HG03571 (cell line): ENCODE measurements around the gene CFAP54.
"Not testable (repeated sequence)": the region's sequence is repeated elsewhere in the genome, so short reads cannot be mapped to it uniquely, and the experiment has no call there.

Experiments
- ATAC-seq: cut with Tn5 transposase; IDR thresholded peaks from one replicate; pipeline ENCODE4 v1.9.1; 2021; ENCODE audit not compliant: unreplicated experiment

Gene CFAP54

GRCh38 chr12:96514328-96514727, 25.0 kb downstream of the CFAP54 start:
- peak; percentile 84 for ATAC-seq

DNA sequence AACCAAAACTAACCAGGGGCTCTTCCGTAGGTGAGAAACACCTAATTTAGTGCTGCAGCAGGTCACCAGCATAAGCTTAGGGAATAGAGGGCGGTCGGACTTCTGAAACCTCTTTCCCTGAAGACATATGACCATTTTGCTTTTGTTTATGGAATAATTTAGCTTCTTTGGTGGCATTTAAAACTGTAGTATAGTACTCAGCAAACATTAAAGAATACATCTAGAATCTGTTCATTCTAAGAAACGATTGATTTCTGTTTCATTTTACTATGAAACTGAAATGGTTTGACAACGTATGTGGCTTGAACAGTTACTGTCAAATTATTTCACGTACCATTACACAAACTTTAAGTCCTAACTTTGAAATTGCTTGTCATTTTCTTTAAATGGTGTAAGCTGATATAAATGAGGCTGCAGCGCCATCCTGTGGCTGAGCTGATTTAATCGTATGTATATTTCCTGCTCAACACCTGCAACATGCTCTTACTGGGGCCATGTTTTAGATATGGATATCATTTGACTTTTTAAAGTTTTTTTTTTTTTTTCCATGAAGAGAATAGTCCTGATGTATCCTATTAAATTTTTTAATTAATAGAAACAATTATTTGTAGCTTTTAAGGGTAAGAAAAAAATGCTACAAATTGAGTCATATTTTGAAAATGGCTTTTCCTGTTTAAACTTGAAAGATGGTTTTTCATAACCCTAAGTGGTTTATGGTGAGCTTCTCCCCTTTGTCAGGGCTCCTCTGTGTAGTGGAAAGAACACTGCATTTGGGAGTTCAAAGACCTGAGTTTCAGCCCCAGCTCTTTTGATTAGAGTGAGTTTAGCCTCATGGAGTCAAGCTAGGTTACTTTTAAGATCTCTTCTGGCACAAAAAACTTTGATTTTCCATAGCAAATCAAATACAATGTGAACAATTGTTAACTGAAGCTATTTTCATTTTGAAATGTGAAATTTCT, 27.4 kb downstream of the CFAP54 start:
- ATAC-seq: peak; percentile 57

GRCh38 chr12:96520767-96521166, 31.4 kb downstream of the CFAP54 start:
- ATAC-seq: no peak

GRCh38 chr12:96521895-96522682, 32.7 kb downstream of the CFAP54 start:
- ATAC-seq: no peak

DNA sequence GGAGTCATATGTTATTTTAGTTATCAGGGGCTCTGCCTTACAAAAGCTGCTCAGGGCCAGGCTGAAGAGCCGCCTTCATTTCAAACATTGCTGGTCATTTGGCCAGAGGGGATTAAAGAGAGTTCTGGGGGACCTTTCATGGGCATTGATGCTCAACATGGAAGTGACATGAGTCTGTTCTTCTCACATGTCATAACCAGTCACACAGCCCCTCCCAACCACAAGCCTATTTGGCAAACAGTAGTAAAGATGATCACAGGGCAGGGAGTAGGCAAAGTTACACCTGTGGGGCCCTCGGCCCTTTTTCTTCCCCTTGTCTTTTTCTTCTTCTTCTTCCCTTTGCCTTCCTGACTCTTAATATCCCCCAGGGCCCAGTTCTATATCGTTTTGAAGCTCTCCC, 33.3 kb downstream of the CFAP54 start:
- no peak for ATAC-seq

DNA sequence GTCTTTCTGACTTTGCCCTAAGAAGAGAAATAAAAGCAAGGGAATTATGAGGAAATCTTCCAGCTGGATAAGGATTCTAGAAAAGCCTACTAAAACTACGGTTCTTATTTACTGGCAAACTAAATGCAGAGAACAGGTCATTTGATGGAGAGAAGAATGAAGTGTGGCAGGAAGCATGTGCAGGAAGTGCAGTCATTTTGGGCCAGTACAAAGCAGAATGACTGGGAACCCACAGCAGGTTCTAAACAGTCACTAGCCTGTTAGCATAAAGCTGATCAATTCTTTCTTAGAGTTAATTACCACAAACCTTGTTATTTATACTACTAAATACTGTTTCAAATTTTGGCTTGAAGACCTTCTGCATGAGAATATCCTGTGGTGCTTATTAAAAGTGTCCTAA, 36.7 kb downstream of the CFAP54 start:
- ATAC-seq: no peak

- ATAC-seq: no peak
These were observed 40.5 kb downstream of the CFAP54 start for GRCh38 chr12:96529912-96530311.

GRCh38 chr12:96534339-96534738, 45.0 kb downstream of the CFAP54 start:
- no peak for ATAC-seq

- no peak for ATAC-seq
These were observed 59.0 kb downstream of the CFAP54 start for GRCh38 chr12:96548384-96548783.

GRCh38 chr12:96549341-96549740, 60.0 kb downstream of the CFAP54 start:
- no peak for ATAC-seq

GRCh38 chr12:96570579-96570978, 81.2 kb downstream of the CFAP54 start:
- ATAC-seq: peak; percentile 23

DNA sequence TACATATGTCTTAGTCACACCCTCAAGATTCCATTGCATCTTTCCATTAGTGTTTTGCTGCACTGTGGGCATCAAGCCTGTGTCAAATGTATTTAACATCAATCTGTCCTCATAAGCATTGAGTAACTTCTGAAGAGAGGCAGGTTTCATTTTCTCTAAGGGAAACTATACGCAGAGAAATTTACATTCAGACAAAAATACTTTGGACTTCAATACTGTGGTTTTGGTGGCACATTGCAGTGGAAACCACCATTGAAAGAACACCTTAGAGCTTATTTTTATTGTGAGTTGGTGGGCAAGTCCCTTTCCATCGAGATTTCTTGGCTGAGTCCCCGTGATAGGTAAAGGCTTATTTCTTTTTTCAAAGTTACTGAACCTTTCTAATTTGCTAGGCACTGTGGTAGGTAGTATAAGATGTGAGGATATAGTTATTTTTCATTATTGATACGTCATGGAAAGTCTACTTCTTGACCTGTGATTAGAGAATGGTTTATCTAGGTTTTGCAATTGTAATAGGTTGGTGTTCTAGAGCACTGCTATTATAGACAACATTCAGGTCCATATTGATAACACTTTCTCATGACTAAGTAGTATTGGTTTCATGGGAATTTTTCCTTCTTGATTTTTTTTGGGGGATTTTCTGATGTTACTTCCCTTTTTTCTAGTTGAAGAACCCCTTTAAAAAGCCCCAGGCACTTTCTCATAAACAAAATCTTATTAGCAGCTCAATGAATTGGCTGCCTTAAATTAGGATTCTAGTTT, 81.9 kb downstream of the CFAP54 start:
- peak; percentile 85 for ATAC-seq

DNA sequence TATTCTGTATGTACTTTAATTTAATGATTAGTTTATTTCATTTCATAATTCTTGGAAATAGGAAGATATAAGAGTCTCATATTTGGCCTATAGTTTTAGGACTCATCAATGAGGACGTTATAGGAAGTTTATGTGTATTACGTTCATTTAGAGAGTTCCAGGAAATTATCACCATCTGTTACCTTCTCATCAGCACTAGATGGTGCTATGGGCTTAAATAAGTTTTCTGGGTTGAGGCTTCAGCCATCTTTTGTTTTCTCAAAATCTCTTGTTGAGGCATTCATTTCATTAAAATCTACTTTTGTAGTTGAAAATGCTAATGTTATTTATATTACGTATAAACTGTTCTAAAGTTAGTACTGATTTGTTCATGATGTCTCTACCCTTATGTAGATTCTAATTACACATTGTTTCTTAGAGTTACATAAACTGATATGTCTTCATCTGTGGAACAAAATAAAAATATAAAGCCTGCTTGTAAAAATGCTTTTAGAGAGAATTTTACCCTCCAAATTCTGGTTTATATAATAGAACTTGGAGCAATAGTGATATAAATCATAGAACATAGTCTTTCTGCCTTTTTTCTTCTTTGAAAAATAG, 89.2 kb downstream of the CFAP54 start:
- ATAC-seq: peak; percentile 94

DNA sequence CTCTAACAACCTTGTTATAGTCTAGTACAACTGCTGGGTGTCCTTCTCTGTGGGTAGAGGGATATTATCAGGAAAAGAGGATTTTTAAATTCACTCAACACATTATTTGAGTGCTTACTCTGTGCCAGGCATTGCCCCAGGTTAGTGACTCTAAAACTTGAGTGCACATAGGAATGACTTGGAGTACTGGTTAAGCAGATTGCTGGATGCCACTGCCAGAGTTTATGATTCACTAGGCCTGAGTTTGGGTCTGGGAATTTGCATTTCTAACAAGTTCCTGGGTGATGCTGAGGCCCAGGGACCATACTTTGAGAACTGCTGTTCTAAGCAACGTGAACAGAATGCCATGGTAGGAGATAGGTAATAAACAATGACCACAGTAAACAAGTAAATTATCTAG, 96.6 kb downstream of the CFAP54 start:
- ATAC-seq: no peak

- ATAC-seq: no peak
These were observed 98.3 kb downstream of the CFAP54 start for GRCh38 chr12:96587691-96588090.

DNA sequence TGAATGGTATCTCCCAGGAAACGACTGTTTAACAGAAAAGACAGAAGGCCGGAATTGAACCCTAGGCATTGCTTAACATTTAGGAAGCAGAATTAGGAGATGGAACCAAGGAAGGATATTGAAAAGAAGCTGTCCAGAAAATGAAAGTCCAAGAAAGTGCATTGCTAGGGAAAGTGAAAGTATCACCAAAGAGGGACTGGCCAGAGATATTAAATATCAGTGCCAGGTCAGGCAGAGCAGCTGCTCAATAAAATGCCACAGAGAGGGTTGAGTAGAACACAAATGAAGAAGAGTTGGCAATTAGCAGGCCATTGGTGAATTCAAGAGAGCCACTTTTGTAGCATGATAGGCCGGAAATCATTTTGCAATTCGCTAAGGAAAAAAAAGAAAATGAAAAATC, 101.6 kb downstream of the CFAP54 start:
- ATAC-seq: no peak

GRCh38 chr12:96604374-96604773, 115.0 kb downstream of the CFAP54 start:
- ATAC-seq: not testable (repeated sequence)

DNA sequence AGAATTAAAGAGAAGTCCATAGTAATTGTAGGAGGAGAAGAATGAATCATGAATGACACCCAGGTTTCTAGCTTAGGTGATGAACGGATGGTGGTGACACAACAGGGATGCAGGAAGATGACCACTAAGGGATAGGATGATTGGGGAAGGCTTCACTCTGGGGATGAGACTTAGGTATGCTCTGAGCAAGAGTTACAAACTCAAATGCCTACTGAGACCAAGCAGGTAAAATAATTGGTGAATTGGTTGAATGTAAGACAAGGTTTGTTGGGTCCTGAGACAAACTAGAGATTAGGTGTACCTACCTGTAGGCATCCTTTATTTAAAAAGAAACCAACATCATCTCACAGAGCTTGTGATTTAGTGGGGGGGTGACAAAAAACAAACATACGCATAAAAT, 116.3 kb downstream of the CFAP54 start:
- no peak for ATAC-seq

GRCh38 chr12:96606134-96606533, 116.8 kb downstream of the CFAP54 start:
- no peak for ATAC-seq

DNA sequence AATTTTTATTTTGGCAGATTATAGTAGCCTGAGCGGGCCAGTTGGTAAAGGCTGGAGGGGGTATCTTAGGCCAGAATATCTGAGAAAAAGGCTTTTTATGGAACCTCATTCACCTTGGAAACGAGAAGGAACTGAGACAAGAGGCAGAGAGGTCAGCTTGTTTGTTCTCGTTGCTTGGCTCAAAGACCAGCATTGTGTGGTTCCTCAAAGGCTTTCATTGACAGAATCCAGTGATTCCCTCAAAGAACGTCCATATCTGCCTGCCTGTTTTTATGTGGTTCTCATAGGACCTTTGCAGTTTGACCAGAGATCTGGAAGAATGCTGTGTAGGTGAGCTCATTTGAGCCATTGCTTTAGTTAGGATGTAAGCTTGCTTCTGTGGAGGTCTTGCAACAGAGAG, 117.3 kb downstream of the CFAP54 start:
- no peak for ATAC-seq

DNA sequence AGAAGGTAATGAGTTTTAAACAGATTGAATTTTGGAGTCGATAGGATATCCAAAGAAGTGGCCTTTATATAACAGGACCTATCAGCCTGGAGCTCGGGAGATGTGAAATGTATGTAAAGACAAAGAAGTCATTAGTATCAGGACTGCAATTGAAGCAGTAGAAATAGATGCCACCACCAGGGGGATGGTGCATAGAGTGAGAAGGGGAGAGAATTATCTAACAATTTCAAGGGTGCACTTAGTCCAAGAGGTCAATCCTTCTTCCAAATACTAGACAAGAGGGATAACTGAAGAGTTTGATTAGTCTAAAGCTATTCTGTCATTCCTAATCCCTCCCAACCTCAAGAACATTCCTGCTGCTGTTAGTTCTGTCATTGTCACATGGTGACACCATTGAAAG, 127.8 kb downstream of the CFAP54 start:
- ATAC-seq: no peak
